ENCODE results near the gene CRYBG2.
A peak's percentile ranks its signal among the peaks of the same experiment; 100 is the strongest.
"Not testable (repeated sequence)": the region's sequence is repeated elsewhere in the genome, so short reads cannot be mapped to it uniquely, and the experiment has no call there.

Gene CRYBG2

DNA sequence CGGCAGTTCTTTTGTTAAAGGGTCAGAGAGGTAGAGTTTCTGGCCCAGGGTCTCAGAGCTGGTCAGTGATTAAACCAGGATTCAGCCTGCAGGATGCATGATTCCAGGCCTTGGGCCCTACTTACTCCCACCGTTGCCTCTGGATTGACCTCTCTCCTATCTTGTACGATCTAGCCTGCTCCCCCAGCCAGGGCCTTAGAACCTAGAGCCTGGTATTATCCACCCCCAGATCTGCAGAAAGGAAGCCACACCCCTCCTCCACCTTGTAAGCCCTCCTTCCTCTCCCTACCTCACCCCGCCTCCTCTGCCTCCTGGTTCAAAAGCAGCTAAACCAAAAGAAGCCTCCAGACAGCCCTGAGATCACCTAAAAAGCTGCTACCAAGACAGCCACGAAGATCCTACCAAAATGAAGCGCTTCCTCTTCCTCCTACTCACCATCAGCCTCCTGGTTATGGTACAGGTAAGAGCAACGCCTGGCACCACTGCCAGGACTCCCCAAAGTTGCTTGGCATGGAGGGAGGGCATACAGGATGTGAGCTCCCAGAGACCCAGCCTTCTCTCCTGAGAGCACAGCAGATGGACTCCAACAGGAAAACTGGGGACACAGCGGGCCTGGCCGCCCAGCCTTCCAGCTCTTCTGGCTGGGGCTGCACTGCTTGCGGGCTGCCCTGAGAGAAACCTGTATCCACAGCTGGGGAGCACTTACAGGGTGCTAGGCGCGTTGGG, 36.2 kb downstream of the CRYBG2 start, which contains the start of gene CD52:
Gene CD52 (plus strand): TSS at position 347 of the 726 bp plus-strand sequence. CDS start 60 bp downstream, at position 407.
- DNase-seq (ENCODE audit: low read depth) = peak; percentile 54

DNA sequence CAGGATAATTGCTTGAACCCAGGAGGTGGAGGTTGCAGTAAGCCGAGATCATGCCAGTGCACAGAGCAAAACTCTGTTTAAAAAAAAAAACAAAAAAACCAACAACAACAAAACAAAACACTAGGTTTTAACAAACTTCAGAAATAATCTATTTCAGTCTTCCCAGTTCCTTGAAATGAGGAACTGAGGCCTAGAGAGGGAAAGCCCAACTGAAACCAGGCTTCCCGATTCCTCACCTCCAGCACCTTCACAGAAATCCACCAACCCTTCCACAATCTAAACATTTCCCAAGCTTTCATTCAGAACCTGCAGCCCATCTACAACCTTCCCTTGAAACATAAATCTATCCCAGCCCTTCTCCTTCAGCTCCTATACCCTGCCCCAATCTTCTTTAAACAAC, 36.8 kb downstream of the CRYBG2 start:
- DNase-seq (ENCODE audit: low read depth) = no peak

DNA sequence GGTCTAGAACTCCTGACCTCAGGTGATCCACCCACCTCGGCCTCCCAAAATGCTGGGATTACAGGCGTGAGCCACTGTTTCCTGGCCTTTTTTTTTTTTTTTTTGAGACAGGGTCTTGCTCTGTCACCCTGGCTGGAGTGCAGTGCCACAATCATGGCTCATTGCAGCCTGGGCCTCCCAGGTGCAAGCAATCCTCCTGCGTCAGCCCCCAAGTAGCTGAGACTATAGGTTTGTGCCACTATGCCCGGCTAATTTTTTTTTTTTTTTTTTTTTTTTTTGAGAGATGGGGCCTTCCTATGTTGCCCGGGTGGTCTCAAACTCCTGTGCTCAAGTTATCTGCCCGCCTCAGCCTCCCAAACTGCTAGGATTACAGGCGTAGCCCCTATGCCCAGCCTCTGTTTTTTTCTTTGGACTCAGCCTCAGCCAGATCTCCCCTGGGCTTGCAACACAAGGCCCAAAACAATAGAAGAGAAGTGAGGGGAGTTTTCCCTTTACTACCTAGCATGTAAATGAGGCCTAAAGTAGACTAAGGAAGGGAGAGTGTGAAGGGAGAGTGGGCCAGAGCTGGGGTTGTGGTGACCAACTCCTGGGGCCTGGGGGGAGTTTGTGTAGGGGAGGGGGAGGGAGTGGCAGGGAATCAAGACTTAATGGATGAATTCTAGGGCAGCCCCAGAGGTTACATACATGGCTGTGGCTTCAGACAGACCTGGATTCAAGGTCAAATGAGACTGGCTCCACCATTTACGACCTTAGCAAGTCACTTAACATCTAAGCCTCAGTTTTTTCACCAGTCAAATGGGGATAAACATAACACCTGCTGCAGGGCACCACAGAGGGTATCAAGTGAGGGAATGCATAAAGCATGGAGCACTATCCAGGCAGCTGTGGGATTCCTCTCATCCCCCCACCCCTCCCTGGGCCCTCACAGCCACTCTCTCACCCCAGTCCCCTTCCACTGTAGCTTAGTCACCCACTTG, 37.8 kb downstream of the CRYBG2 start:
- DNase-seq (ENCODE audit: low read depth) = no peak

DNA sequence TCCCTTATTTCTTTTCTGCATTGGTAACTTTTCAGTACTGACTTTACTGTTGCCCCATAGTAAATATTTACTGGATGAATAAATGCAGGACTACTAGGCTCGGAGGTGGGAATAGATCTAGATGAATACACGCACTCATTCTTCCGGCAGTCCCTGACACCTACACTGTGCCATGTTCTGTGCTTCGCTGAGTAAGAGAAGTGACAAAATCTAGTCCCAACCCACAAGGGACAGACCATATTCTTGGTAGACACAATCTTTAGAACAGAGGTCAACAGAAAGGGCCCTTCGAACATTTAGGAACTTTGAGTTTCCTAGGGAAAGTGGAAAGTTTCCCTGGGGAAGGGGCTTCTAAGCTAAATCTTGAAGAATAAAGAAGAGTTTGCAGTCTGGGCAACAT, 39.4 kb downstream of the CRYBG2 start:
- no peak for DNase-seq (ENCODE audit: low read depth)

DNA sequence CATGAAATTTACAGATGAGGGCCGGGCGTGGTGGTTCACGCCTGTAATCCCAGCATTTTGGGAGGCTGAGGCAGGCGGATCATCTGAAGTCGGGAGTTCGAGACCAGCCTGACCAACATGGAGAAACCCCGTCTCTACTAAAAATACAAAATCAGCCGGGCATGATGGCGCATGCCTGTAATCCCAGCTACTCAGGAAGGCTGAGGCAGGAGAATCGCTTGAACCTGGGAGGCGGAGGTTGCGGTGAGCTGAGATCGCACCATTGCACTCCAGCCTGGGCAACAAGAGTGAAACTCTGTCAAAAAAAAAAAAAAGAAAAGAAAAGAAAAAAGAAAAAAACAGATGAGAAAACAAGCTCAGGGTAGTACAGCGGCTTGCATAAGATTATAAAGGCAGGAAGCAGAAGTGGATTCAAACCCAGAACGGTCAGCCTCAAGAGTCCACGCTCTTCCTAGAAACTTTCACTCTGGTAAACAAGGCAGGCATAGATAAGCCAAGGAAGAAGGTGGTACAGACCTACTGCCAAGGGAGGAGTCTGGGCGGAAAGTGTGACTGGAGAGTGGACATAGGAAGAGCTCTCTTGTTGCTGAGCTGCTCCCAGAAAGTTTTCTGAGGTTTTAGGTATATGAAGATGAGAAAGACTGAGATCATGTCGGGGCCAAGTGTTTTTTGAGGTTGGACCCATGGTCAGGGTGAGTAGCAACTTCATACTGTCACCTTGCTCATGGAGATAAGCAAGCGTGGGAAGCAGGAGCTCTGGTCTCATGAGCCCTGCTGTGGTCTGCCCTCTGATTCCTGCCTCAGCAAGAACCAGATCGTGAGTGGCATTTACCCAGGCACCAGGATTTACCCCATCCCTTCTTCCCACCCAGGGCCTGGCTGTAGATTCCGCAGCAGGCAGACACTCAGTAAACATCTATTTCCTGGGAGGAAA, 45.7 kb downstream of the CRYBG2 start:
- DNase-seq (ENCODE audit: low read depth) = not testable (repeated sequence)

DNA sequence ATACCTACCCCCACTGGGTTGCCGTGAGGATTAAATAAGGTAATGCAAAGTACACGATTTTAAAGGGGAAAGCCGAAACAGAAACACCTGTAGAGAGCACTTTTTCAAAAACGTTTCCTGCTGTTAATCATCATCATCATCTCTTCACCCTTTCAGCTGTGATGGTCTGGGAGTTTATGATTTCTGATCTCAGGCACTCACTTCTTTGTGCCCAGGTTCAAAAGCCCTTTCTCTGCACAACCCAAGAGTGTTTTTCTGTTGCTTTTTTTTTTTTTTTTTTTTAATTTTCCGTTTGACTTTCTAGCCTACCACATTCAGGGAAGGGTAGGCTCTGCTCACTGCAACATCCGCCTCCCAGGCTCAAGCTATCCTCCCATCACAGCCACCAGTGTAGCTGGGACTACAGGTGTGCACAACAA, 46.6 kb downstream of the CRYBG2 start:
- no peak for DNase-seq (ENCODE audit: low read depth)

DNA sequence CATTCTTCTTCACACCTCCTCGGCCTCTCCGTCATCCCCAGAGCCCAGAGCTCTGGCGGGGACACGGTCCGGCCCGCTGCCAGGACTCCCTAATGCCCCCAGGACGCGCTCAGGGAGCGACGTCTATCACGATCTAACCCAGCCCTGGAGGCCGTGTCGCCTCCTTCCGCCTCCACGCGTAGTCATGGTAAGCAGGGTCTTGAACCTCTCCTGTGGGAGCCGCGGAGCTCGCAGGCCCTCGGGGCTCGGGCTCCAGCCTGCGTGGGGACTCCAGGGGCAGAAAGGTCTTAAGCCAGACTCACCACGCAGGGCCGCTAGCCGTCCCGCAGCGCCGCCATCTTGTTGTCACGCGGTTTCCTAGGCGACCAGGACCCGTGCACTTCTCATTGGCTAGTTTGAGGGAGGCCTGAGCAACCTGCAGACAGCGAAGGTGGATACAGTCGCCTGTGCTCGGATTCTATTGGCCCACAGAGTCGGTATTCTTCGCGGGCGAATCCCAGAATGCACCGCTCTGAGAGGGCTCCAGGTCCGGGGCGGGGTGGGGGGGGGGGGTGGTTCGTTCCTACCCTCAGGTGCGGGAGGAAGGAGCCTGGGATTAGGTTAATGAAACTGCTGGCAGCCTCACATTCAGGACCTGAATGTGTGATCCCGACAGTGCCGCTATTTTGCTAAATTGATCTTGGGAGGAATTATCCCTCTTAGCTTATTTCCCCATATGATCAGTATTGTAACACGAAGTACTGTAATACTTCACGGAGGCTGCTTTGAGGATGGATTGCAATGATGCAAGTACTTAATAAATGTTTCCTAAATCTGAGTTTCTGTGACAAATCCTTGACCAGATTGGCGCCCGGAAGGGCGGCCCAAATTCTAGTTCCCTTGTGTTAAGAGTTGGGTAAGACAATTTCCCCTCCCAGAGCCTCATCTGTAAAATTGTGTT, 47.4 kb downstream of the CRYBG2 start, which contains the start of gene UBXN11:
Gene UBXN11 (minus strand): TSS at position 347 of the 940 bp plus-strand sequence. CDS start 3,753 bp downstream, outside the sequence.
- DNase-seq (ENCODE audit: low read depth) = peak; percentile 88

DNA sequence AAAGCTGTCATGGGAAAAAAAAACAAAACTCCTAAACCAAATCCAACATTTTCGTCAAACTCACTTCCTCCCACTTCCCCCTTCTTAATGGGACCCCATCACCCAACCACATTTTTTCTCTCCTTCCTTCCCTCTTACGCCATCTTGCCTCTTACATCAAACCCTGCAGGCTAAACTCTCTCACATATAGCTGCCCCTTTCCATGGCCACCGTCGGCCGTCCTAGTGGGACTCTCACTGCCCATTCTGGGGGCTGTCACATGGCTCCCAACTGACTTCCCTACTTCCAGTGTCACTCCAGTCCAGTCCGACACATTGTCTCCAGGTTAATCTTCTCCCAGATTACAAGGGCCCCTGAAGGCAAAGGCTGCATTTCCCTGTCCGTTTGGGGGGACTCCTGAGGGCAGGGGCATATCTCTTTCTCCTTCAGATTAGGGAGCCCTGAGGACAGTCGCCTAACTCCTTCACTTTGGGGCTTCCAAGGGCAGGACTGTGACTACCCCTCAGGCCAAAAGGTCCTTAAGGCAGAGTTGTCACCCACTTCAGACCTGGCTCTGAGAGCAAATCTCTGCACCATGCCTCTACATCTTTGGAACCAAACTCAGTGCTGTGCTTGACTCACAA, 48.2 kb downstream of the CRYBG2 start:
- DNase-seq (ENCODE audit: low read depth) = no peak

DNA sequence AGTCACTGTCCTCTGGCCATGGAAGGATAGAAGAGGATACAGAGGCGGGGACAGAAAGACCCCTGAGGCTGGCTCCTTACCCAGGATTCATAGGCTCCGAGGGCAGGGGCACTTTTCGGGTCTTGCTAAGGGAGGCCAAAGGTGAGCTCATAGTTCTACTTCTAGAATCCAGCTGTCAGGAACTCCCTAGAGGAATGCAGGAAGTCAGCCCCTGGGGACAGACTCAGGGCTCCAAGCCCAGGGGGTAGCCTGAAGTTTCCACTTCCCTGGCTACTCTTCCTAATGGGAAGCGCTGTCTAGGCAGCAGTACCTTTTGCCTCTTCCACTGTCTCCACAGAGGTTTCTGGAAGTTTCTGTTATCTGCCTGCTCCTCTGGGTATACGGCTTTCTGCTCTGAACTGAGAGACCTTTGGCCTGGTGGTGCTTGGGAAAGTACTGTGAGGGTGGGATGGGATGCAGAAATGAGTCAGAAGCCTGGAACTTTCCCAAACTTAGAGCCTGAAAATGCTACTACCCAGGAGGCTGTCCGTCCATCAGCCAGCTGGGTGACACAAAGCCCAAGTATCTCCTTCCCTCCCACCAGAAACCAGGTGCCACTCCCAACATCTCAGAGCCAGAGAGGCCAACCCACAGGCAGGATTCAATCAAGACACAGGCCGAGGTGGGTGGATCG, 51.1 kb downstream of the CRYBG2 start:
- DNase-seq (ENCODE audit: low read depth) = no peak

DNA sequence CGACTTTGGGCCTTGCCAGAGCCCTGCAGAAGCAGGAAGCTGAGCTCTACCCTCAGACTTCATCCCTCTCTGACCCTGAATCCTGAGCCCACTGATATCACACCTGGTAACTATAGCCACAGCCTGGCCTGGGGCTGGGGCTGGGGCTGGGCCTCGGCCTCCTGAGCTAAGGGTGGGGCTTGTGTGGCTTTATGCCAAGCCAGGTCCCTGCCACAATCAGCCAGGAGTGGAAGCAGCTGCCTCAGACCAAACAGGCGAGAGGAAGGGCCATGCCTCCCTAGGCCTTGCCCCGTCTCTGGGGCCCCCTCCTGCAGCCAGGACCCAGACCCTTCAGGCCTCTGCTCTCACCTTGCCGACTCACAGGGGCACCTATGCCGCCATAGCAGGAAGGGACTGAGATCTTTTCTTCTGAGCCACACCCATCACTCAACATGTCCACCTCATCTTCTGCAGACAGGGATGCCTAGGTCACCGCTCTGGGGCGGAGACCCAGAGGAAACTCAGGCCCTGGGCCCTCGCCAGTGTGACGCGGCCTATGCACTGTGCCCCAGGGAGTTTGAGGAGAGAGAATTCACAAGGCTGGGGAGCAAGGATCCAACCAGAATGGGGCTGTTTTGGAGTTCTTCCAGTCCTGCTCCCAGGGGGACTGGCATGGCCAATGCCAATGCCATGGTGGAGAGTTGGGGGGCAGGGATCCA, 53.2 kb downstream of the CRYBG2 start:
- no peak for DNase-seq (ENCODE audit: low read depth)

DNA sequence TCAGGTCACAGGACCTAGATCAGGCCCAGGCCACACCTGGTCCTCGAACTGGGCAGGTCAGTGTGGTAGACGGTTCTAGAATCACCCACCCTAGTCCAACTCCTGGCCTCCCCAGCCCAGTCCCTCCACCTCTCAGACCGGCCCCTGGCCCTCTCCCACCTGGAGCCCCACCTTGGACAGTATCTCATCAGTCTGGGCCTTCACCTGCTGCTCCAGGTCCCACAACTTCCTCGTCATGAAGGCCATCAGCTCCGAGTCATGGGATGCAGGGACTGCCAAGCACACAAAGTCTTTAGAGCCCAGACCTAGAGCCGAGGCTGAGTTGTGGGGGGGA, 56.2 kb downstream of the CRYBG2 start:
- no peak for DNase-seq (ENCODE audit: low read depth)

DNA sequence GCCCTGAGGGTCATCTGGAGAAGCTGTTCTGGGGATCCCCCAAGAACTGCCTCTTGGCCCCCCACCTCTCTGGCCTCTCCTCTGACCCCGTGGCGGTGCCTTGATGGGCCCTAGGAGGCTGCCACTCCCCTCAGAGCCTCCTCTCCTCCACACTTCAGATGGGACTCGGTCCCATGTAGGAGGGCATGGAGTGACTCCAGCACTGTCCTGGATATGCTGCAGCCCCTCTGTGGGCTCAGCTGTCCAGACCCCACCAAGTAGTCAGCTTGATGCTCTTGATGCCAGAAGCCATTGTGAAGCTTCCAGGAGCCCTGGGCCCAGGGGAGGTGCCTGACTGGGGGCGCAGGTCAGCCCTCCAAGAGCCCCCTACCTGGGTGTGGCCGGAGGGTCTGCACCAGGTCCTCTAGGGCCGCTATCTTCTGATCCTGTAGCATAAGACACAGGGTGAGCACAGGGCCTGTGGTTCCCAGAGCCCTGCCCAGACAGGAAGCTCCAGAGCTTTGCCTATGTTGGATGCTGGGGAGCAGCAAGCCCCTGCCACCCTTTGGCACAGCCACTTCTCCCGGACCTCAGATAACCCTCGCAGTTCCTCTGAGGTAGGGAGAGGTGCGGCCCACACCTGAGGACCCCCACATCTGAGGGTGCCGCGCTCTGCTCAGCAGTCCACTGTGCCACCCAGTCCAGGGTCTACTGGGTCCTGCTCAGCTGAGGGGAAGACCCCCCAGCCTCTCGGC, 56.7 kb downstream of the CRYBG2 start:
- no peak for DNase-seq (ENCODE audit: low read depth)

DNA sequence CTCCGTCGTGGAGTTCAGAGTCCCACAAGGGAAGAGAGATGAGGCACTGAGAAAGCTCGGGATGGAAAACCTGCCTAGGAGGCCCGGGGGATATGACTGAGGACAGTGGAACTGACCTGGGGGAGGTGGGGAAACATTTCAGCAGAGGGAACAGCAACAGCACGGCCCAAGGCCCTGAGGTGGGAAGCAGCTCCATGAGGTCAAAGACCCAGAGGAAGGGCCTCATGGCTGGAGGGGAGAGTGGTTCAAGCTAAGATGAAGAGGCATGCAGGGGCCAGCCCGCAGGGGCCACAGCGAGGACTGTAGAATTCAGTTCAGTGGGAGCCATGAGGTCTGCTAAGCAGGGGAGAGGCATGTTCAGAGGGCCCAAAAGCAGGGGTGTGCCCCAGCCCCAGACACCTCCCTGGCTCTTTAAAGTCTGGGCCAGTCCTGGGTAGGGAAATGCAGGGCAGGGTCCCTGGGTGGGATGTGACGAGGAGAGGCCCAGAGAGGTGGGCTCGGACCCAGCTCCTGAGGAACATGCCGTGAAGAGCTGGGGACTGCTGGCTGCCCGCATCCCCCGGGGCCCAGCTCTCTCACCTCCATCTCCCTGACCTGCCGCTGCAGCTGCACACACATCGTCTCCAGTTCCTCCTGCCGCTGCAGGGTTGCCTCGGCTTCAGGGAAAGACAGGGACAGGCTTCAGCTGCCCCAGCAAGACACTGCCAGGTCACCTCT, 57.4 kb downstream of the CRYBG2 start:
- no peak for DNase-seq (ENCODE audit: low read depth)

DNA sequence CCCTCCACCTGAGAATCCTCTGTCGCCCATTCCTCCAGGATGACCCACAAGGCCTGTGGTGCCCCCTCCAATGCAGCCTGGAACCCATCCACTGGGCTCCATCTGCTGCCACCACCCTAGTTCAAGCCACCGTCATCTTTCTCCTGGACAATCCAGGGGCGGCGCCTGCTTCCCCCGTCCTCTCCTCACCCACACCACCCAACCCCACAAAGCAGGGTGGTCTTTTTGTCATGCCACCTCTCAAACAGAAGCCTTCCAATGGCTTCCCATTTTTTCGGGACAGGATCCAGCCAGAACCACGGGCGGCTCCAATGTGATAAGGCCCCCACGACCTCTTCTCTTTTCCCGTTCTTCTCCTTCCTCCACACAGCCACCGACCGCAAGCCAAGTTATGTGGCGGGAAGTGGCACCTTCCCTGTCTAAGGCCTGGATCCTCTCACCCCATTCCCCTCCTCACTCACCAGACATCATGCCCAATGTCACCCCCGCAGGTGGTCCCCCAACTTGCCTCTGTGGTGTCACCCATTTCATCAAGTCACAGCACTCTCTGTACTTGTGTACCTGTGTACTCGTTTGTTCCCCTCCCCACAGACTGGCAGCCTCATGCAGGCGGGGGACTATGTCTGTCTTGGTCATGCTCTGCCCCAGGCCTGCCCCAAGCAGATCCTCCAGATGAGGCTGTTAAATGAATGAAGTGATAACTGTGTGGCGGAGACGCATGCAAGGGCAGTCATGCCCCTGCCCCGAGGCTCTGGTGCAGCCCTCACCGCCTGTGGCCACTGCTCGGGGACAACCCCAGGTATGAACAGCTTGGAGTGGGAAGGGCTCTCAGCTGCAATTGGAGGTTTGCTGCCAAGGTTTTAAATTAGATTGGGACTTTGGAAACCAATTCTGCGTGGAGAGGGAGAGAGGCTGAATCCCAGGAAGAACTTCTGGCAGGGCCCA, 58.5 kb downstream of the CRYBG2 start:
- DNase-seq (ENCODE audit: low read depth) = no peak

DNA sequence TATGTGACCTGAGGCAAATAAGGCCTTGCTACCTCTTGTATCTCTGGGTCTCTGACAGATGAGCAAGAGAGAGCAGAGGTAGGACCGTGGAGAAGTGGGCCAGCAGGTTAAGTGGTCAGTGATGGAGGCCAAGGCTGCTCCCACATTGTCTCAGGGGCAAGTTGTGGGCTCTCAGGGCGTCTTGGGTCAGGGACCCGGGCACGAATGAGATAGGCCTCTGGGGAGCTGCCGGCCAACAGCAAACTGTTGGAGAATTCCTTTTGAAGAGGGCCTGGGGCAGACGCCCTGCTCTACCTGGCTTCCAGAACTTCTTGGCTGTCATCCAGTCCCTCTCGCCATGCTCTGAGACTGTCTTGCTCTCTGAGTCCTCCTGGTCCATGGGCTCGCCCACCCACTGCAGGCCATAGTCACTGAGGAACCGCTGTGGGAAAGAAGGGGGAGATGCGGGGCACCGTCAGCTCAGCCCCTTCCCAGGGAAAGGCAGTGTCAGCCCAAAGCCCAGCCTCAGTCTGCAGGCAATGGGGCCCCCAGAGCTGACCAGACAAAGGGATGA, 59.9 kb downstream of the CRYBG2 start:
- DNase-seq (ENCODE audit: low read depth) = no peak

DNA sequence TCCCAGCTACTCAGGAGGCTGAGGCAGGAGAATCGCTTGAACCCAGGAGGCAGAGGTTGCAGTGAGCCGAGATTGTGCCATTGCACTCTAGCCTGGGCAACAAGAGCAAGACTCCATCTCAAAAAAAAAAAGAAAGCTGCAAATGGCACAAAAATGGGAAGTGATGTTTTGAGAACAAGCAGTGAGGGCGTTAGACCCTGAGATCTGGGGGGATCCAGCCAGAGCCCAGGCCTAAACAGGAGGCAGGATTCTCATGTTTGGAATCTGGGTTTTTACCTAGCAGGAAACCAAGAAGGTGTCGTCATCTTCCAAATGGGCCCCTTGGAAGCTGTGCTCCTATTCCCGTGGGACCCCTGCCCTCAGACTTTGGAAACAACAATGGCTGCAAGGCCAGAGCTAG, 61.2 kb downstream of the CRYBG2 start:
- DNase-seq (ENCODE audit: low read depth) = not testable (repeated sequence)
